ENCODE results near the gene MYO10. TPM values are rescaled to one million over a fixed set of nuclear protein-coding genes. Genes with fewer than 3 reads are reported as not detected.

MYO10 gene
- total RNA-seq, 4 donors from 2014 or later, result 5.6 to 11.0 (median 6.4) TPM

GRCh38 chr5:16855898-16856297 is 80.2 kb downstream of the MYO10 start:
- Histone ChIP-seq H3K9me3 (peaks cover 0 to 10% (median 0%) of the 10 kb centered on the region in 3 donors), H3K27me3 (no peaks in the 10 kb centered on the region), H3K4me3 (no peak overlapping the region), H3K27ac (no peak overlapping the region), H3K4me1 (peaks cover 0 to 10% (median 0%) of the 10 kb centered on the region in 3 donors), H3K36me3 (no peaks in the 10 kb centered on the region)
- TF ChIP-seq POLR2A (IDR thresholded peaks at IDR 0.05), result no peak
- TF ChIP-seq EP300 (IDR thresholded peaks at IDR 0.05), result no peak
- TF ChIP-seq POLR2AphosphoS5 (IDR thresholded peaks at IDR 0.05), result no peak
- TF ChIP-seq CTCF (IDR thresholded peaks at IDR 0.05), result no peak
- ATAC-seq, result no peak
- WGBS, 2 donors (ENCODE audit: low coverage in 1 of 2), result 27 to 44% methylated on average over 9 to 10 of the region's 10 CpGs

- no peaks in the 10 kb centered on the region for H3K36me3 ChIP-seq
- H3K4me3 ChIP-seq, result no peak overlapping the region
- no peak overlapping the region for H3K27ac ChIP-seq
- H3K9me3 ChIP-seq, result peaks cover 0 to 10% (median 0%) of the 10 kb centered on the region in 3 donors
- WGBS, 2 donors (ENCODE audit: low coverage in 1 of 2), result 31 to 38% methylated on average over 5 of the region's 5 CpGs
- no peak for ATAC-seq
- H3K4me1 ChIP-seq, result peaks cover 0 to 10% (median 0%) of the 10 kb centered on the region in 3 donors
- no peaks in the 10 kb centered on the region for H3K27me3 ChIP-seq
- TF ChIP-seq EP300 (IDR thresholded peaks at IDR 0.05), result no peak
Measured at GRCh38 chr5:16855485-16855884, 80.6 kb downstream of the MYO10 start.

GRCh38 chr5:16854351-16854750 is 81.7 kb downstream of the MYO10 start:
- Histone ChIP-seq H3K27ac (no peak overlapping the region), H3K27me3 (no peaks in the 10 kb centered on the region), H3K36me3 (no peaks in the 10 kb centered on the region), H3K4me1 (peaks cover 0 to 10% (median 0%) of the 10 kb centered on the region in 3 donors), H3K9me3 (peaks cover 0 to 7% (median 0%) of the 10 kb centered on the region in 3 donors), H3K4me3 (no peak overlapping the region)
- ATAC-seq, result no peak
- no peak for TF ChIP-seq POLR2A (IDR thresholded peaks at IDR 0.05)
- no peak for TF ChIP-seq EP300 (IDR thresholded peaks at IDR 0.05)
- no peak for TF ChIP-seq CTCF (IDR thresholded peaks at IDR 0.05)
- no peak for TF ChIP-seq POLR2AphosphoS5 (IDR thresholded peaks at IDR 0.05)
- WGBS, 2 donors (ENCODE audit: low coverage in 1 of 2), result 54 to 69% methylated on average over 2 of the region's 2 CpGs

GRCh38 chr5:16853518-16853917 is 82.6 kb downstream of the MYO10 start:
- TF ChIP-seq EP300 (IDR thresholded peaks at IDR 0.05) (no peak), POLR2A (IDR thresholded peaks at IDR 0.05) (no peak), POLR2AphosphoS5 (IDR thresholded peaks at IDR 0.05) (no peak), CTCF (IDR thresholded peaks at IDR 0.05) (no peak)
- Histone ChIP-seq H3K27ac (no peak overlapping the region), H3K36me3 (no peaks in the 10 kb centered on the region), H3K4me3 (no peak overlapping the region), H3K4me1 (peaks cover 0 to 10% (median 0%) of the 10 kb centered on the region in 3 donors), H3K27me3 (no peaks in the 10 kb centered on the region), H3K9me3 (no peaks in the 10 kb centered on the region)
- ATAC-seq, result no peak
- 70 to 100% methylated on average over 1 to 3 of the region's 4 CpGs for WGBS, 2 donors (ENCODE audit: low coverage in 1 of 2)

GRCh38 chr5:16852251-16853005 is 83.7 kb downstream of the MYO10 start:
- 69 to 78% methylated on average over 5 to 7 of the region's 7 CpGs for WGBS, 2 donors (ENCODE audit: low coverage in 1 of 2)
- Histone ChIP-seq H3K27me3 (no peaks in the 10 kb centered on the region), H3K4me3 (no peak overlapping the region), H3K9me3 (no peaks in the 10 kb centered on the region), H3K36me3 (no peaks in the 10 kb centered on the region), H3K4me1 (peaks cover 0 to 10% (median 0%) of the 10 kb centered on the region in 3 donors), H3K27ac (no peak overlapping the region)
- TF ChIP-seq CTCF (IDR thresholded peaks at IDR 0.05) (no peak), EP300 (IDR thresholded peaks at IDR 0.05) (no peak), POLR2A (IDR thresholded peaks at IDR 0.05) (no peak), POLR2AphosphoS5 (IDR thresholded peaks at IDR 0.05) (no peak)
- no peak for ATAC-seq
